Stimulated activated CD8-positive, alpha-beta memory T cell treated with anti-CD3 and anti-CD28 coated beads, Interleukin-15, amount 100 ng/mL, for 4 hours (primary cell): ENCODE measurements around the gene IGF2BP2.
"Not testable (repeated sequence)": the region's sequence is repeated elsewhere in the genome, so short reads cannot be mapped to it uniquely, and the experiment has no call there.

Experiments
- DNase-seq, 2 donors: peaks; one replicate each; pipeline ENCODE4 v3.0.0-alpha.2; 2020; ENCODE audit warnings: low read depth in 2 of 2

IGF2BP2 gene

DNA sequence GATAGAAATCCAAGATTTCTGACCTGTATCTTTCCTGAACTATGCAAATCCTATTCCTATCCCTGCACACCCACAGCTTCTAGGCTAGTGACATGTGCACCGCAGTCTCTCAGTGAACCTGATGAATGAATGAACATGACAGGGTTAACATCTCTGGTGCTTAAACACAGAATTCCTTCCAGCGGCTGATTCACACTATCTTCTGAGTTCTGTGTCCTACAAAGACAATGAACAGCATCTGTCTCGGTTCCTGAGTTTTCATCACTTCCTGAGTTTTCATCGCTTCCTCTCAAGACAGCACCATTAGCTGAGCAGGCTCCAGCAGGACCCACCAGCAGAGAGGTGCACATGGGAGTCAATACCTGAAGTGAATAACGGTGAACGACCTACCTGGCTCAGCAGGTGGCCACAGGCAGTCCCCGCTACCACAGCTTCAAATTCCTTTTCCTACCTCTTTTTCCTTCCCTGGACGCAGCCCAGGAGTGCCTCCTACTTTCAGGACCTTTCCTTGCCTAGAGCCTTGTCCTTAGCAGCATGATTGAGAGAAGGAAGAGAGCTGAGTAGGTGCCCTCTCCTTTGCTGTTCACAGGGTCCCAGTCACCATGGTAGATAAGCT is 113.5 kb downstream of the IGF2BP2 start:
- DNase-seq, result no peak

DNA sequence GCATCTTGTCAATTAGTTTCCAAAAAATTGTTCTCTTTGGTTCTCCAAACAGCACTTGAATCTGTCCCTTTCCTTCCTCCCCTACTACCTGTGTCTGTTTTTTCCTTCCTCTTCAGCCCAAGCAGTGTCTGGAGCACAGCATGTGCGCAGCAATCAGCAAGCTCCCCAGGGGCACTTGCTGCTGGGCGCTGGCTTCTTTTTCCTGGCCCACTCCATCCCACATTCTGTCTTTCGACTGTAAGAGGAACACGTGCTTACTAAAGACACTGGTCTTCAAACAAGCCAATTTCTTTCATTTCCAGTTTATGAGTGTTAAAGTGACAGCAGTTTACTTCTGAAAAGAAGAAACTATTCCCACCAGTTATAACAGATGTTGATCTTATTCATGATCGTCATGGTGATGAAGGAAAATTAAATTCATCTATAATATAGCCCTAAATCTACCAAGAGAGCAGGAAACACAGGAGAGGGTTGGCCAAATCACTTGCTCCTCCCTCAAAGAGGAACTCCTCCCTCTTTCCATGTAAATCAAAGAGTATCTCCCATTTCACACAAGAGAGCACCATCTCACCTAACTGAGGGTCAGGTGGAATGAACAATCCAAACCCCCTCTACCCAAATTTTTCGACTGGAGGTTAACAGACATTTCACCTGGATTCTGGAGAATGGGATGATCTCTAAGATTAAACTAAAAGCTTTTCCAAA is 115.4 kb downstream of the IGF2BP2 start:
- no peak for DNase-seq

DNA sequence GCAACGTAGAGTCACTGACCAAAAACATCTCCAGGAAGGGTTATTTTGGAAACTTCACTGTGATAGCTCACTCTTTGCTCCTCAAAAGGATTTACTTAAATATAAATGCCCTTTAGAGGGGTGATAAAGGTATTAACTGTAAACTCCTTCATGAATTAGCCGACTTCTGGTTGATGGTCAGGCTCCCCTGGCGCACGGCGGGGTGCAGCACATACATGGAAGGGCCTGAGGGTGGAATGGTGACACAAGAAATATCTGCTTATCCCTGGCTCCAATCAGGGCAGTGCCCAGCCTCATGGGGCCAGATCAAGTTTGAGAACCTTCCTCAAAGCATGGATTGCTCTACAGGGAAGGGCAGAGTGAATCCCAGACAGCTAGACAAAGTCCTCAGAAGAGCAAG is 116.5 kb downstream of the IGF2BP2 start:
- no peak for DNase-seq

DNA sequence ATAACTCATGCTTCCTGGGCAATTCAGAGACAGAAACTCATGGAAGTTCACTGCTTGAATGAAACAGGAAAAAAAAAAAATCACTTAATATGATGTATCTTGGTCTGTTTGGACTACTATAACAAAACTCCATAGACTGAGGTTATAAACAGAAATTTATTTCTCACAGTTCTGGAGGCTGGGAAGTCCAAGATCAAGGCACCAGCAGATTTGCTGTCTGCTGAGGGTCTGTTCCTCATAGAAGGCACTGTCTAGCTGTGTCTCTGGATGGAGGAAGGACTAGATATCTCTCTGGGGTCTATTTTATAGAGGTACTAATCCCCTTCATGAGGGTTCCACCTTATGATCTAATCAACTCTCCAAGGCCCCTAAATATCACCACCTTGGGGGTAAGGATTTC is 119.3 kb downstream of the IGF2BP2 start:
- no peak for DNase-seq

DNA sequence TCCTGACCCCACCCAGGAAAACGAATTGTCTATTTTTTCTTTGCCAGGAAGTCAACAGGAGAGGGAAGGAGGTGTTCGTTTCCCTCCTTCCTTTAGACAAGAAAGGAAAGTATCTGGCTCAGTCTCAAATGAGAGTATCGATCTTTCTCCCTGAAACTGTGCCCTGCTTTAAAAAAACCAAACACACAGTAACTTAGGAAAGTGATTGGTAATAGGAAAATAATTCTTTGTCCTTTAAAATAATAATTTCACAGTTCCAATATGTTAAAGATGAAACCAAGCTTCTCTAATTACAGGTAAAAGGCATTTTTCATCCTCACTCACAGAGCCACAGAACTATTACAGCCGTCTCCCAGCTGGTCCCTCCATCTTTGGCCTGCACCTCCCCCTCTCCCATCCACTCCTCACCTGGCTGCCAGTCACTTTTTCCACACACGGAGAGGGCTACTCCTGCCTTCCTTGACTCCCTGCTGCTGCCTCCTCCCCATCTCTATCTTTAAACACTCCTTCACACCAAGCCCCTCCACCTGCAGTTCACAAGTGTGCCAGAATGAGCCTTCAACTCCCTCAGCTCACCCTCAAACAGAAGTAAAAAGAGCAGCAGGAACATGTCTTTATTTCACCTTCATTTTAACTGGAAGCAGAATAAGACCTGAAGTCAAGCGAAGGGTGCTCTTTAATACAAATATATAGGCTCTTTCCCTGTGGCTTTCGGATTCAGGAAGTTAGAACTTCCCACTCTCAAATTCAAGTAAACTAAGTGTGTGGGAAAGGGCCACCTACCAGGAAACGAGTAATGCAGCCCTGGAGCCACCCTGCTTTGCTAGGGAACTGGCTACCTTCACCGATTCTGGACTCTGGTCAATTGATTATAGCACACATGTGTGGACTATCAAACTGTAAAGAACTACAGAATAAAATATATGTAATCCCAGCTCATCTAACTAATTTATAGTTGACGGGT is 122.3 kb downstream of the IGF2BP2 start:
- DNase-seq, result no peak

DNA sequence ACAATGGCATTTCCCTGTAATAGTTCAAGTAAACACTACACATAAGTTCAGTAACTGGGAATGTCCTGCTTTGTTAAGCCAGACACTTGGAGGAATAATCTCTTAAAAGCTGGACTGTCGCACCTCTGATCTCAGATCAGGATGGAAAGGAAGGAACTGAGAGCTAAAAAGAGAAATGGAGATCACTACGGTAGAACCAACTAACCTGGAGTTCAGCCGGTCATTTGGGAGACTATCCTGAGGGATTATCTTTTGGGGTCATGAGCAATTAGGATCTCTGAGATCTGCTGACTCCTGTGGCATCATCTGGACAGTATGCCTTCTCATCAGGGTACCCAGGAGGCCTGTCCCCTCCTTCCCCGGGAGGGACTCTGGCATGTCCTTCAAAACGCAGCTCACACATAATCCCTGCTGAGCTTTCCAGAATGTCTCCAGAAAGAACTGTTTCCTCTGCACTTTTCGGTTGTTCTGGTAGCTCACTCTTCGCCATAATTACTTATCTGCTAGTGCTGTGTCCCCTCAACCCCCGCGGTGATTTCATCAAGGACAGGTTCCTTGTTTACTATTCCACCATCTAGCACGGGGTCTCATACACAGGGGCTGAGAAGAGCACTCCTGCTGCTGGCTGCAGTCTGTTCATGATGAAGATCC is 123.1 kb downstream of the IGF2BP2 start:
- DNase-seq, result no peak

DNA sequence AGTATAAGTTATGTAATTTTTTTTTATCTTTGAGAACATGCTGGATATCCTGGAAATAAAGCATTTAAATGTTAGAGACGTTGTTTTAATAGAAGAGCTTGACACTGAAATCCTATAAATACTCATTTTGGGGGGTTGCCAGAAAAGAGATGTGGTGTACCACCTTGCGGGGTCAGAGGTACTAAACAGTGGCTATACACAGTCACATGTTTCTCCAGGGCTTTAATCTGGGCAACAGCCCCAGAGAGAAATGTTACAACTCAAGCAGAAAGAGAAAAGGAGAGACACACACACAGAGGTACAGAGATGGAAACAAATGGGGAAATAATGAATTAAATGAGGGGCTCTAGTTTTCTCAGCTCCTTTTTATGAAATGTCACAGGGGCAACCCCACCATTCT is 124.9 kb downstream of the IGF2BP2 start:
- DNase-seq, result no peak

DNA sequence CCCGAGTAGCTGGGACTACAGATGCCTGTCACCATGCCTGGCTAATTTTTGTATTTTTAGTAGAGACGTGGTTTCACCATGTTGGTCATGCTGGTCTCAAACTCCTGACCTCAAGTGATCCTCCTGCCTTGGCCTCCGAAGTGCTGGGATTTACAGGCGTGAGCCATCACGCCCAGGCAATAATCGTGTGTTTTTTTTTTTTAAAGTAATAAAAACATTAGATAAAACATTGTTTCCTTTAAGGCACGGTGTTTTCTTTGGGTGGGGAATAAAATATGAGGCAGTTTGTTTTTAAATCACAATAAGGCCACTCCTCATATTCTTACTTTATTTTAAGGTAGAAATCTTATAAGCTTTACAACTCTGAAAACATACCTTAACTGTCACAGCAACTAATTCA is 127.6 kb downstream of the IGF2BP2 start:
- DNase-seq, result not testable (repeated sequence)

DNA sequence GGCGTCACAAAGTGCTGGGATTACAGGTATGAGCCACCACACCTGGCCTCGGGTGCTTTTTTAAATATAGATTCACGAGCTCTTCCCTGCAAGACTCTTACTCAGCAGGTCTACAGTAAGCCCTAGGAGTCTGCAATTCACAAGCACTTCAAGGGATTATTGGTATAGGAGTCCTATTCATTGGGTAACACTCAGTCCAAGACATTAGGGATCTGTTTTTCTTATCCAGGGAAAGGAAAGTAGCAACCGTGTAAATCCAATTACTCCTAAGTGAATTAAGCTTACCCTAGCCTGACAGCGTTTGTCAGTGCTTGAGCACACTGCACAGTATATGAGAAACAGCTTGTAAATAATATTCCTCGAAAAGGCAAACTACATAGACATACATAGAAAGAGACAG is 128.8 kb downstream of the IGF2BP2 start:
- DNase-seq, result no peak

DNA sequence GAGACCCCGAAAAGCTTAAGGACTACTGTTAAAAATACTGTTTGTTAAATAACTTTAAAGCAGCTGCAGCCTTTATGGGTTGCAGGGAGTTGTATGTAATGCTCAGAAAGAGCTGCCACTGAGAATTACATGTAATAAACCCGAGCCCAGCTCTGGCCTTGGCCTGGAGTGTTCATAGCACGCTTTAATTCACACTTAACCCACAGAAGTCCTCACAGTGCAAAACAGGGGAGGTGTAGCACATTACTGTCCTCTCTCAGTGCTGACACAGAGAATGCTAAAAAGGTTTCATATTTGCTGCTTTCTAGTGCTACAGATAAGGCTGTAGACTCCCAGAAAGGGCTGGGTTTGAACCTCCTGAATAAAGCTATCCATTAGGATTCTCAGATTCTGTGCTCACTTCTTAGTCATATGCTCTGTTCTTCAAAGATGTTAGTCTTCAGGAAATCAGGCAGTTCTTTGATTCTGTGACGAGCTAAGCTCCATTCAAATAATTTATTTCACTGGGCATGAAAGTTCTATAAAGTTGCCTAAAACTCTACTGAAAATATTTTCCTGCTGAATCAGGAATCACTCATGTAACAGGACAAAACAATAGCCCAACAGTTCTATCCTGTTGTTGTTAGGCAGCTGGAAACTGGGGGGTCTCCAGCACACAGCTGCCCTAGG is 130.7 kb downstream of the IGF2BP2 start:
- no peak for DNase-seq

DNA sequence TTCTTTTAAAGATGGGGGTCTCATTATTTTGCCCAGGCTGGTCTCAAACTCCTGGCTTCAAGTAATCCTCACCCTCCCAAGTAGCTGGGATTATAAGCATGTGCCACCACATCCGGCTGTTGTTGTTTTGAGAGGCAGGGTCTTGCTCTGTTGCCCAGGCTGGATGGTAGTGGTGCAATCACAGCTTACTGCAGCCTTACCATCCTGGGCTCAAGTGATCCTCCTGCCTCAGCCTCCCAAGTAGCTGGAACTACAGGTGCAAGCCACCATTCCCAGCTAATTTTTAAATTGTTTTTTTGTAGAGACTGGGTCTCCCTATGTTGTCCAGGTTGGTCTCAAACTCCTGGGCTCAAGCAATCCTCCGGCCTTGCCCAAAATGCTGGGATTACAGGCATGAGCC is 133.2 kb downstream of the IGF2BP2 start:
- DNase-seq, result no peak

DNA sequence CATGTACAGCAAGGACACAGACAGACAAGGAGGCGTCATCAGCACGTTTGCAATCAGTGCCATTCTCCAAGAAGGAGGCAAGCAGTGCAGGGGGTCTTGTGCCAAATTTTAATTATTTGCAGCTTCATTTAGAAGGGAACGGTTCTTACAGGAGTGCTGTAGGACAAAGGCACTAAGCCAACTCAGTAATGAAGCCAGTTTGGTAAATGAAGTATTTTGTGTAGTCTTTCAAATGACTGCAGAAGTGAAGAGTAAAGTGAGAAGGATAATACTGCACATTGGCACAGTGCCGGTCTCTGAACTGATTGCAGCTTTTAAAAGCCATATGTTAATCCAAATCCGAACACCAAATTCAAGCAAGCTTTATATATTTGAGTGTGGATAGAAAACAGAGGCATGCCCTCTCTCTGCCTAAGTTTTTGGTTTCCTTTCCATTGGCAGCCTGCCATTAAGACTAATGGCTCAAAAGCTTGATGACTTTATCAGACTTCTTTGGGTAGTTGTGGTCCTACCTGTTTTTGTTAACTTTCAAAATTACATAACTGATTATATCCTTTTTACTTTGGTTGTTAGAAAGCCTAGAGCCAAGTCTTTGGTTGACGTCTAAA is 137.5 kb downstream of the IGF2BP2 start:
- no peak for DNase-seq

DNA sequence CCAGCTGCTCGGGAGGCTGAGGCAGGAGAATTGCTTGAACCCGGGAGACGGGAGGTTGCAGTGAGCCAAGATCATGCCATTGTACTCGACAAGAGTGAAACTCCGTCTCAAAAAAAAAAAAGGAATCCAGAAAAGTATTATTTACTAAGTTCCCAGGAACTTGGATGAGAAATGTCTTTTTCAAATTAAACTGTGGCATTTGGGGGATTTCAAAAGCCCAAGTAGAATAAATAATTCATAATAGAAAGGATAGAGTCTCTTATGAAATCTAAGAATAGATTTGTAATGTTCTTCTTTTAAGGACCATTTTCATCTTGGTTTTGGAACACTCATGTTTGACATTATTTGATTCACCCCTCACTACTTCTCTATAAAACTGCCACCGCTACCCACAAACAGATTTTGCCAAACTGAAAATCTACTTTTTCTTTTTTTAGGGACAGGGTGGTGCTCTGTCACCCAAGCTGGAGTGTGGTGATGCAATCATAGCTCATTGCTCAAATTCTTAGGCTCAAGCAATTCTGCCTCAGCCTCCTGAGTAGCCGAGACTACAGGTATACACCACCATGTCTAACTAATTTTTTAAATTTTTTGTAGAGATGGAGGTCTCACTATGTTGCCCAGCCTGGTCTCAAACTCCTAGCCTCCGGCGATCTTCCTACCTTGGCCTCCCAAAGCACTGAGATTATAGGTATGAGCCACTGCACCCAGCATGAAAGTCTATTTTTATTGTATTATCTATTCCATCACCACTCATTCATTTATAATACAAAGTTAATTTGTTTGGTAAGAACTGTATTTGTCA is 139.4 kb downstream of the IGF2BP2 start:
- DNase-seq, result no peak

DNA sequence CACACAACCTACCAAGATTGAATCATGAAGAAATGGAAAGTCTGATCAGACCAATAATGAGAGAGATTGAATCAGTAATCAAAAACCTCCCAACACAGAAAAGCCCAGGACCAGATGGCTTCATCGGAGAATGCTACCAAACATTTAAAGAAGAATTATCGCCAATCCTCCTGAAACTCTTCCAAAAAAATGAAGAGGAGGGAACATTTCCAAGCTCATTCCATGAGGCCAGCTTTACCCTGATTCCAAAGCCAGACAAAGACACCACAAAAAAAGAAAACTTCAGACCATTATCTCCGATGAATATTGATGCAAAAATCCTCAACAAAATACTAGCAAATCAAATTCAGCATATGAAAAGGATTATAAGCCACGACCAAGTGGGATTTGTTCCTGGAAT is 144.6 kb downstream of the IGF2BP2 start:
- DNase-seq, result no peak

DNA sequence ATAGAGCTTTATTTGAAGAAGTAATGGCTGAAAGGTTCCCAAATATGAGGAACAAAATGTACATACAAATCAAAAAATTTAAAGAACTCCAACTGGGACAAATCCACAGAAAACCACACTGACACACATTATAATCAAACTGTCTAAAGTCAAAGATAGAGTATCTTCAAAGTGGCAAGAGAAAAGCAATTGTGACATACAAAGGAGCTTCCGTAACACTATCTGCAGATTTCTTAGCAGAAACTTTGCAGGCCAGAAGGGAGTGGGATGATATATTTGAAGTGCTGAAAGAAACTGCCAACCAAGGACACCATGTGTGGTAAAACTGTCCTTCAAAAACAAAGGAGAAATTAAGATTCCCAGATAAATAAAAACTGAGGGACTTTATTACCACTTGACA is 146.8 kb downstream of the IGF2BP2 start:
- DNase-seq, result no peak

DNA sequence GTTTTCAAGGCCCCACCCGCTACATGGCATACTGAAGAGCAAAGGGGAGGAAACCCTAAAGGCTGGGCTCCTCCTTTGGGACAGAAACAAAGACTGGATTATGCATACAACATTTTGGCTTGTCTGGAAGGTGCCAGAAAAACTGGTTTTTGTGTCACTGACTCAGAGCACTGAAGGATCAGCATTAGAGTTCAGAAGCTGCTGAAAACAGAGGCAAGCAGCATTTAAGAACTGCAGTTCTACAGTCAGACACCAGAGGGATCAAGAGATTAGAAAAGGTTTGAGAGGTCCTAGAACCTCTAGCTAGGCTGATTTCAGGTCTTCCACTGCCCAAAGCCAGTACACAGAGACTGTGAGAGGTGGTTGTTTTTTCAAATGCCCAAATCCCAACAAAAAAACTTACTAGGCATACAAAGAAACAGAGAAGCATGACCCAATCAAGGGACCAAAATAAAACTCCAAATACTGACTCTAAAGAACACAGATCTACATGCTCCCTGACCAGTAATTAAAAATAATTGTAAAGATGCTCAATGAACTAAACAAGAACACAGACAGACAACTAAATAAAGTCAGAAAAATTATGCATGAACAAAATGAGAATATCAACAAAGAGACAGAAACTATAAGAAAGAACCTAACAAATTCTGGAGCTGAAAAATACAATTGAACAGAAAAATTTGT is 147.6 kb downstream of the IGF2BP2 start:
- DNase-seq, result no peak

DNA sequence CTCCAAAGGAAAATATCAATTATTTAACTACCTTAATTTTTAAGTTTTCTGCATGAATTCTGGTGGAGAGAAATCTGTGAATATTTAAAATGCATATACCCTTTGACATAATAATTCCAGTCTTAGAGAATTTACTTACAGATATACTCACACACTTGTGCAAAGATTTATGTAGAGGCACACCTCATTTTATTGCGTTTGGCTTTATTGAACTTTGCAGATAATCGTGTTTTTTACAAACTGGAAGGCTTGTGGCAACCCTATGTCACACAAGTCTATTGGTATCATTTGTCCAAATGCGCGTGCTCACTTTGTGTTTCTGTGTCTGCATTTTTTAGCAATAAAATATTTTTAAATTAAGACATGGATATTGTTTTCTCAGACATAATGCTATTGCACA is 157.3 kb downstream of the IGF2BP2 start:
- no peak for DNase-seq

DNA sequence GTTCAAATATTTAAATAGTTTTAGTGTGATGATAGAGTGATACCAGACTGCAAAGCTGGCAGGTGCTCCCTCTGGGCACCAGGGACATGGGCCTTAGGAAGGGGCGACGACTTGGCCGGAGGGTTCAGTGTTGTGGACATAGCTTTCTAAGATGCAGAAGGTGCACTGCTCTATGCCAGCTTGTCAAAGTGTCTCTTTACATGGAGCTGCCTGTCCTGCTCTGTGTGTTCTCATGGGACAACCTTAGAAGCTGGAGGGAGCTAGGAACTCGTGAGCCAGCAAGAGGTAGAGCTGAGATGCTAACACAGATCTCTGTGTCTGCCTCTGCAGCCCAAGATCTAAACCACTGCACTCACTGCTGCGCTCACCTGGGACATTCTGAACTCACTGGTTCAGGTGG is 160.9 kb downstream of the IGF2BP2 start:
- no peak for DNase-seq

DNA sequence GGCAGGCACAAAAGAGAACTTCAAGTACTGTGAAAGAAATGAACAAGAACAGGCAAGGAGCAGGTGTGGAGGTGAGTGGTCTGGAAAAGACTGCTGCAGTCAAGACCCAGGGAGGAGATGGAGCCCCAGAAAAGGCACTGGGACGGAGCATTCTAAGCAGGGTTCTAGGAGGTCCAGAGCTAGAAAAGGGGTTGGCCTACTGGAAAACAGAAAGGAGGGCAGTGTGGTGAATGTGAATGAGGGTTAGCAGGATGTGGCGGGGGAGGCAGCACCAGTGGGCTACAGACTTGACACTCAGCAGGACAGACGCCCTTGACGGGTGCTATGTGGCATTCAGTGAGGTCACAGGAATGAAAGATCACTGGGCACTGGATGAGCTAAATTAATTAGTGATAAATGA is 163.1 kb downstream of the IGF2BP2 start:
- no peak for DNase-seq

DNA sequence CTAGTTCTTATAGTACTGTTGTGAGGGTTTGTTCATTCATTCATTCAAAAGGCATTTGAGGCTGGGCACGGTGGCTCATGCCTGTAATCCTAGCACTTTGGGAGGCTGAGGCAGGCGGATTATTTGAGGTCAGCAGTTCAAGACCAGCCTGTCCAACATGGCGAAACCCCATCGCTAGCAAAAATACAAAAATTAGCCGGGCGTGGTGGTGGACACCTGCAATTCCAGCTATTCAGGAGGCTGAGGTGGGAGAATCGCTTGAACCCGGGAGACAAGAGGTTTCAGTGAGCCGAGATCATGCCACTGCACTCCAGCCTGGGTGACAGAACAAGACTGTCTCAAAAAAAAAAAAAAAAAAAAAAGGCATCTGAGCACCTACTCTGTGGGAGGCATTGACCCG is 163.5 kb downstream of the IGF2BP2 start:
- DNase-seq, result not testable (repeated sequence)
